Right ventricle myocardium inferior (tissue), 1 donor: ENCODE data around the gene DCTN1. TPM values are rescaled to one million over a fixed set of nuclear protein-coding genes. Genes with fewer than 3 reads are reported as not detected.
A peak's percentile ranks its signal among the peaks of the same experiment; 100 is the strongest.

ENCODE experiments used
- ATAC-seq: fragments of 200-7000 bp; cut with Tn5 transposase; one replicate; pipeline ENCODE4 v1.9.1; 2020; ENCODE audit warnings: mild to moderate bottlenecking, moderate library complexity
- DNase-seq: peaks from one replicate; pipeline ENCODE4 v3.0.0; 2021; ENCODE audit errors: missing footprints
- intact Hi-C: fragments of 100-400 bp; cut with DNase I; formaldehyde crosslinking; loops from one replicate; pipeline ENCODE4 v1.11.0; 2022
- total RNA-seq: library from RNA; stranded (reverse); fragmentation: NEBNext Ultra II Directional; extraction: Animal tissue kit (Norgen Biotek cat#: 25700); gene quantifications from one replicate; pipeline ENCODE4 v1.2.1, GENCODE V29; 2021
- donor health status: DM: no; HTN: yes; CAD: no; lungs with severe emphysema.

DCTN1 gene
- total RNA-seq, 1 donor from 2014 or later: 182 TPM

DNA sequence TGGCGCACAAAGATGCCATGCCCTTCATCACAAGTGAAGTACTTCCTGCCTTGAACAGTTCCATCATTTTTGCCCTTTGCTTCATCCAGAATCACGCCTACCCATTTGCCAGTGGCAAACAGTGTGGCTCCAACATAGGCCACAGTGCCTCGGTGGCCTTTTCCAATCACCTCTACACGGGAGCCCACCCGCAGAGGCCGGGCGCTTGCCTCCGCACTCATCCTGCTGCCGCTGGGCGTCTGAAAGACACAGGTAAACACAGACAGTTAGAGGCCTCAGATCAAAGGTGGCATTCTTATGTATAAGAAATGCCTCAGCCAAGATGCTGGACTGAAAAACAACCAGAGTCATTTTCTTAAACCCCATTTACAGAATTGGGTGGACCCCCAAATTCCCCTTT is 2.1 kb downstream of the DCTN1 start:
- no peak for ATAC-seq
- DNase-seq: no peak
- intact Hi-C loops: no loop called here

DNA sequence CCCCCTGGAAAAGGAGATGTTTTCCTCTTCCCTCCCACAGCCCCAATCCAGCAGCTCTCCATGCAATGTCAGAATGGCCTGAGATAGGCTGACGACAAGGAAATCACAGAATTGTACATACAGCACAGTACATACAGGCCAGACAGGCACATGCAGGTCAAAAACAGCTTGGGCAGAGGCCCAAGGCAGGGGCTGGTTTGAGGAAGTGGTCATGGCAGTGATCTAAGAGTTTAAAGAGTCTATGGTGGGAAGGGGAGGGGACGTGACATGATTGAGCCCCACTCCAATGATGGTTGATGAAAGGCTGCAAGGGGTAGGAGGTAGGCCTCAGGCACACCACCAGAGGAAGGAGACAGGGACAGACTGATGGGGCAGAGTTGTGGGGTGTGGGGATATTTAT is 4.3 kb downstream of the DCTN1 start:
- DNase-seq (no peak), ATAC-seq (no peak)
- intact Hi-C loops: no loop called here

DNA sequence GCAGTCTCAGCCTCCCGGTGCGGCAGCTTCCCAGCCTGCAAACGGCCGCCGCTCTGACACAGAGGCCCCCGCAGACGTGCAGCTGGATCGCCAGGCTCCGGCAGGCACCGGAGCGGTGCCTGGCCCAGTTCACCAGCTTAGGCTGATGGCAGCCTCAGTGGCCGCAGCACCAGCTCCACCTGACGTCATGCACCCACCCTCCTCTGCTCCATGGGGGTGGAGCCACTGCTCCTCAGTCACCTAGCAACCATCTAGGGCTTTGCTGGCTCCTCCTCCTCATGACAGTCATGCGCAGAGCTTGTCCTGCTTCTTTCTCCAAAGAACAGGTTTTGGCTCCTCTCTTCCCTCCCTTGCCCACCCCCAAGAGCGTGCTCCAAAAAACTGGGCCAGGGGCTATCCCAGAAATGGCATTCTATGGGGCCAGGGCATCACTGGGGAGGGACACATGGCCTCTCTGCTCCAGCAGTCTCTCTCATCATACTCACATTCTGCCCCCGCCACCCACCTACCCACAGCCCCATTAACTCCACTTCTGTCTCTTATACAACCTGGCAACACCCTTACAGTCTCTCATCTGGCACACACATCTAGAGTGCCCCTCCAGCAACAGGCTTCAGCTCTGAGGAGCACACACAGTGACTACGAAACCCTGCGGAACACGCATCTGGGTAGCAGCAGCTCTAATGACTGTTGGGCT is 5.5 kb downstream of the DCTN1 start:
- intact Hi-C loops: no loop called here
- DNase-seq (peak; percentile 82), ATAC-seq (peak; percentile 92)

DNA sequence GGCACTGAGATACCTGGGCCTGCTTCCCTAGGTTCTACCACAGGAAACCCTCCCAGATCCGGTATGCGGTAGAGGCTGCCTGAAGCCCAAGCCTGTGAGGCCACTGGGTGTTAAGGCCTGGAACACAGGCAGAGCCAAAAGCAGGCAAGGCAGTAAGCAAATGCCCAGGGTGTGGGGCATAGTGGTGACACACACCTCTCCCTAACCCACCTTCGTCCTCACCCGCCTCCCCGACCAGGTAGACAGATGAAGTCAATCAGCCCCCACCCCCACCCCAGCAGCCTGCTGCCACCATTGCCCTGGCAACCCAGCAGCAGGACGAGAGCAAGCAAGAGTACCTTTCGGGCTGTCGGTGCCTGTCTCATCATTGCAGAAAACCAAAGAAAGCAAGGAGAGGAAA is 6.1 kb downstream of the DCTN1 start:
- DNase-seq (no peak), ATAC-seq (no peak)
- intact Hi-C loops: no loop called here

DNA sequence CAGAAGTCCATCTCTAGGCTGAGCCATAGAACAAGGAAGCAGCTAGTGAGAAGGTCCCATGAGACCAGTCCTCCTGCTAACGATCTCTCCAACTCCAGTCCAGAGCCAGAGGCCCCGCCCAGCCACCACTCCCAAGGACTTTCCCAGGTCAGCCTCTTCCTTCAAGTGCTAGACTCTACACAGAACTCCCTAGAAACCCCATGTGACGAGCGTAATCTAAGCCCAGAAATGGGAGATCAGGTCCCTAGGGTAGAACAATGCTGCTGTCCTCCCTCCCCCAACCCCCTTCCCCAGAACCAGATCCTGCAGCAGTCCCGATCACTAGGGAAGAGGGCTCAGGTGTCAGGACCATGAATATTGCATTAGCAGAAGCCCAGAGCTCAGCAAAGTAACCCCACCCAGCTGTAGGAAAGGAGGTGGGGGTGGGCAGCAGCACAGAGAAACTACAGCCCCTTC is 6.9 kb downstream of the DCTN1 start:
- intact Hi-C loops: no loop called here
- DNase-seq (peak; percentile 78), ATAC-seq (peak; percentile 63)

DNA sequence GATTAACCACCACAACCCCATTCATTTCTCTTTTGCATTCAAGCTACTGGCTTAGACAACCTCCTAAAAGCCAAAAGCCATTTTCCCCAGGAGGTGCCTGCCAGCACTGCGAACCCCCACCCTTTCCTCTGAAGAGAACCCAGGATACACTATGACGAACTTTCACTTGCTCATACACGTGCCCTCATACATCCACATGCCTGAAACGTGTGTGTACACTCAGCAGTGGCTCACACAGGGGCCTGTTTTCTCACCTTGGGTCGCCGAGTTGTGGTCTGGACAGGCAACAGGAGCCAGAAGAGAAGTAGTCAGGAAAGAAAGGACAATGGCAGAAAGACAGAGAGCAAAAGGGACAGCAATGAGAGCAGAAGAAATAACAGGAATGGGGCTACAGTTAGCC is 7.4 kb downstream of the DCTN1 start:
- ATAC-seq: no peak
- intact Hi-C loops: no loop called here

DNA sequence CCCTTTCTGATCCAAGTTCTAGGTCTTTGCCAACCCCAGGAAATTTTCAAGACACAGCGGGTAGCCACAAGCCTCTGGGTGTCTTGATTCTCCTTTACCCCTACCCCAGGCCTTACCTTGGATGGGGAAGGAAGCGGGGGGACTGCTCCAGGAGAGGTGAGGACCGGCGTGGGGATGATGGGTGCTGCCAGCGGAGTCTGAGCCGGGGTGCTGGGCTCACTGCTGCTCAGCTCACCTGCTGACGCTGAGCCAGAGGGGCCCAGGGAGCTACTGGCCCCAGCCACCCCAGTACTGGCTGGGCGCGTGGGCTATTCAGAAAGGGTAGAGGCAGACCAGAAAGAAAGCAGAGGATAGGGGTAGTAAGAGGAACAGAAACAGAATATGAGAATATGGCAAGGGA is 8.7 kb downstream of the DCTN1 start:
- intact Hi-C loops: no loop called here
- ATAC-seq (no peak), DNase-seq (peak; percentile 45)

More for the DNA sequence above, 7.4 kb downstream of the DCTN1 start:
- no peak for DNase-seq

DNA sequence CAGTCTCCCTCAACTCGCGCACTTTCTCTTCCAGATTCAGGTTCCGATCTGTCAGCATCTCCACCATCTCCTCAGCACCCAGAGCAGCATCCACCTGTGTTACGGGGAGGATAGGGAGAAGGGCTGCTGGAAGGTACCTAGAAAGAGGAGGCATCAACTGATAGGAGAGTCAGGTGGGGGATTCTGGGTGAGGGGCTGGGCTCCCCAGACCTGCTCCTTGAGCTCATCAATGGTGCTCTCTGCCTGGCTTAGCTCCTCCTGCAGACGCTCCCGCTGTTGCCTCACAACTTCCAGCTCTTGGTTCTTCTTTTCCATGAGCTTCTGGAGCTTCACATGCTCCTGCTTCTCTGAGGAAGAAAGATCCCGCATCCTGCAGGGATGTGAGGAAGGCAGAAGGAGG is 10.1 kb downstream of the DCTN1 start:
- ATAC-seq: no peak
- intact Hi-C loops: no loop called here
- DNase-seq: no peak

DNA sequence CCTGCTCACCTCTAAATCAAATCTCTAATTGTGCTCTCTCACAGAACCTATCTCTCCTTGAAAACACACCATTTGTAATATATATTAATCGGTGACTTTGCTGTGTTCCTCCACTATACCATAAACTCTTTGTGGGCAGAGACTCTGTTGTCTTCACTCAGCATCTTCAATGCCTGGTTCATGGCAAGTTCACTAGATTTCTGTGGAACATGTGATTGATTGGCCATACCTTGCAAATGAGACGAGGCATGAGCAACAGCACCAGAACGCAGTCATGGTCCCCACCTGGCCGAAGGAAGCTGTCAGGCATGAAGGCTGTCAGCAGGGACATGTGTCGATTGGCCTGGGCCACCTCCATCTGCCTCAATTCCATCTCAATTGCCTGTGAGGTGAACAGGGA is 11.6 kb downstream of the DCTN1 start:
- ATAC-seq (no peak), DNase-seq (no peak)
- intact Hi-C loops: no loop called here

DNA sequence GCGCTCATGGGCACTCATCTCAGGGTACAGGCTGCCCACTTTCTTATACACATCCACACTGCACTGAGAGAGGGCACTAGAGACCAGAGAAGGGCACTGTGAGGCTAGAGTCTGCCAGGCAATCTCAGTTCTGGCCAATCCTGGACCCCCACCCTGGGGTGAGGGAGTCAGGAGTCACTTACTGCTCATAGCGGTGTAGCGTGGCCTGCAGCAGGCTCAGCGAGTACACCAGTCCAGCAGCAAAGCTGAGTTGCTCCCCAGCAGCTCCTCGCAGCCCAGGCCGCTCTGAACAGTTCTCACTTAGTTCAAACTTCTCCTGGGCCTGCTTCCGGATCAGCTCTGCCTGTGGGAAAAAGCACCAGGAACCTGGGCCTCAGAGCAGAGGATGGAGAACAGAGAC is 12.3 kb downstream of the DCTN1 start:
- ATAC-seq (no peak), DNase-seq (peak; percentile 39)
- intact Hi-C loops: no loop called here

DNA sequence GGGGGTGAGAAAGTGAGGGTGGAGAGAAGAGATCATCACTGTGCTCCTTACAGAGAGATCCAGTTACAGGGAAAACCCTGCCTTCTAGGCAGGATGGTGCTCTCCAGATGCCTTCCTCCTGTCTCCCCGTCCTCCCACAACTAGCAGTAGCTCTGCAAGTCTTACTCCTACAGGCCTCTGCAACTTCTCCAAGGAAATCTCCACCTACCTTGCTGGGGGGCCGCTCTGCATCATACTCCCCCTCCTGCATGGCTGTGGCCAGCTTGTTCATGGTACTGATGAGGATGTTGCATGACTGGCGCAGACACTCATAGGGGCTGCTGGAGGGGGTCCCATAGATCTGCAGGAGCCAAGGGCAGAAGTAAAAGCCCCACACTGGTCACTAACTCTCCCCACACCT is 14.1 kb downstream of the DCTN1 start:
- DNase-seq (peak; percentile 55), ATAC-seq (no peak)
- intact Hi-C loops: no loop called here

DNA sequence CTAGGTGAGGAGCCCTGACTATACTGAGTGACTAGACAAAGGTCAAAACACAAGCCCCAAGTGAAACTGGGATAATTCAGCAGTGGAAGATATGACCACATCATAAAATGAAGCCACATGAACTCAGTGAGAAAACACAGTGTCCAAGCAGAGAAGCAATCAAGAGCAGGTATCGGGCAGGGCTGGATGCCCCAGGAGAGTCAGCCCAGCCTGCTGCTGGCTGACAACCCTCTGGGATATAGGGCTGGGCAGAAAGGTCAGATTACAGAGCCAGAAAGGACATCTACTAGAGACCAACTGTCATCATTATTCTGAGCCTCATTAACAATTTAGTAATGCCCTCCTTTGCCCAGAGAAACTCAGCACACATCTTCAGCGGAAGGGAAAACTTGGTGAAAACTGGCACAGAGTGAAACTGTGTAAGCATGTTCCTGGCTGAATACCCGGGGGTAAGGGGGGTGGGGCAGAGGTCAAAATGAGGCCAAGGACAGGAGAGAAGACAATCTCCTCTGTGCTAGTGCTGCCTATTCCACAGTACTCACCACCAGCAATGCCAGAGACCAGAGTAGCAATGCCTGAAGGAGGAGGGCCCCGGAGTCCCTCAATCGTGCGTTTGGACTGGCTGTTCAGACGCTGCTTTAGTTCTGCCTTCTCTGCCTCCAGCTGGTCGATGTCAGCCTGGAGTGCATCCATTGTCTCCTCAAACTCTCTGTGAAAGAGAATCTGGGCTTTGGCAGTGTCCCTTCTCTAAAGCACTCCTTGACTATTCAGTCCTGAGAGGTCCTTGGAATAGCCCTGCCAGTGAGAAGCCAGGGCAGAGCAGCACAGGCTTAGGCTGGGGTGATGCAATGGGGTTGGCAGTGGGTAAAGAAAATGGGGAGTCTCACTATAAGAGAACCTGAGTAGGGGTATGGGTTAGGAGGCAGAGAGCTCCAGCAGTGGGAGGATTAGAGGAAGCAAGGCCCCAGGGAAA is 15.3 kb downstream of the DCTN1 start:
- intact Hi-C loops: no loop called here
- DNase-seq (no peak), ATAC-seq (peak; percentile 64)

DNA sequence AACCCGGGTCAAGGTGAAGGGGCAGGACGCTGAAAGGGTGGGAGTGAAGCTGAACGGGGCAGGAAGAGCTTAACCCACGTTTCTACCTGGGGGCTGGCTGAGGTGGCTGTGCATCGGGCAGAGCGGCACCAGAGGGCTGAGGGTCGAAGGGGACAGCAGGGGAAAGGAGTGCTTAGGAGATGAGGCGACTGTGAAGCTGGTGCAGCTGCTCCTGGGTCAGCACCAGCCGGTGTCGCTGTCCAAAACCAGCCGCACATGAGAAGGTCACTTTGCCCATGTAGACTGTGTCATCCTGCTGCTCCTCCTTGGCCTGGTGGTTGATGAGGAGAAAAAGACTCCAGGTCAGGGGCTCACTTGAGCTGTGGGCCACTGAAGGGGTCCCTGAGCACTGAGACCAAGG is 18.8 kb downstream of the DCTN1 start:
- ATAC-seq (no peak), DNase-seq (no peak)
- intact Hi-C loops: no loop called here

DNA sequence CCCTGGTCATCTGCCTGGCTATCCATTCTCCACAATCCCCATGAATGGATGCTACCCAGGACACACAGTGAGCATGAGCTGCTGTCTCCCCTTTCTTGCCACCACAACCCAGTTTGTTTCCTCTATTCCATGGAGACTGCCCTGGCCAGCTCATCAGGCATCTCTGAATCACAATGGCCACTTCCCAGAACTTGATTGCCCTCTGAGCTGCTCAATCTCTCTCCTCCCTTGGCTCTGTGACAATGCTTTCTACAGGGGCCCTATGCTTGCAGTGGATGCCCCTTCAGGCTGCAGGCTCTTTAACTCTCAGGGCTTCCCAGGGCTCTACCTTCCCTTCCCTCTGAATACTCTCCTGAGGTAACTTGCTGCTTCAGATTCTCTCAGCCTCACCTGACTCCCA is 22.5 kb downstream of the DCTN1 start:
- no peak for ATAC-seq
- DNase-seq: no peak
- intact Hi-C loops: no loop called here

DNA sequence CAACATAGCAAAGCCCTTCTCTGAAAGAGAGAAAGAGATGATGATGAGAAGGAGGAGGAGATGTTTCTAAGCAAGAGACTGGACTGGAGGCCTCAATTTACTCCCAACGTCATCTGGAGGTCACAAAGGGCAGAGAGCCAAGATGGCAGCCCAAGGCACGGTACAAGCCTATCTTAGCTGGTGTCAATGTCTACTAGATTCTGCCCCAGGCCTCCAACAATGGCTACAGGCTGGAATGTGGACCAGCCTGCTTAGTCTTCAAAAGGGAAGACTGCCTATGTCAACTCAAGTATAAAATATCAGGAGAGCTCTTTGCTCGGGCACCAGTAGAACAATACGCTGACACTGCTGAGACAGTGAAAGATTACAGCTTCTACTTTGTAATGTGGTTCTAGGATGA is 30.2 kb downstream of the DCTN1 start:
- intact Hi-C loops: no loop called here
- no peak for DNase-seq
- ATAC-seq: no peak

DNA sequence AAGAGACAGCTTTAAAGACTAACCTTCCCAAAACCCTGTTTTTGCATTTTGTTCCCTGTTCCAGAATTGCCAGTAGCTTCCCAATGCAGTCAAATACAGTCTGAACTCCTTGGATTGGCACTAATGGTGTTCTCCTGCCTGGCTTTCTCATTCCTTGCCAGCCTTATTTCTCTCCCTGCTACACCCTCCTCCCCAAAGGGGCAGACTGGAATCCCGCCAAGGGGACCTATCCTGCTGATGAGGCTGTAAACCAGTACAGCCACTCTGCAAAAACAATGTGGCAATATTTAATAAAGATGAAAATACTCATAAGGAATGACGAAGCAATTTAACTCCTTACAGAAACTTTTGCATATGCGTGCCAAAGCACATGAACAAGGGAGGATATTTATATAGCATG is 32.4 kb downstream of the DCTN1 start:
- ATAC-seq: no peak
- no peak for DNase-seq
- intact Hi-C loops: no loop called here

DNA sequence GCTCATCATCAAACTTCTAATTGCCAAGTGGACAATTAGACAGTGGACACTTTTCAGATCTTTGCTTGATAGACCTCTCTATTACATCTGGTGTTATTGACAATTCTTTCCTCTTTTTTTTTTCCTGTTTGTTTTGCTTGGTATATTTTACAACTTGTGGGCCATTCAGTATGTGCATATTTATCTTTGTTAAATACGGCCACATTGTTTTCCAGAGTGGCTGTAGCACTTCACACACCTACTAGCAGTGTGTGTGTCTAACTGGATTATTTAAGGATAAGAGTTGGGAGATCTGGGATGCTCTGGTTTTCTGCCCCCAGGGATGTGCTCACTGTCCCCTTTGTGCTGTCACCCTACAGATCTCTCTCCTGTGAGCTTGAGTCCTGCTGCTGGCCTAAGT is 32.8 kb downstream of the DCTN1 start:
- DNase-seq (no peak), ATAC-seq (no peak)
- intact Hi-C loops: no loop called here

DNA sequence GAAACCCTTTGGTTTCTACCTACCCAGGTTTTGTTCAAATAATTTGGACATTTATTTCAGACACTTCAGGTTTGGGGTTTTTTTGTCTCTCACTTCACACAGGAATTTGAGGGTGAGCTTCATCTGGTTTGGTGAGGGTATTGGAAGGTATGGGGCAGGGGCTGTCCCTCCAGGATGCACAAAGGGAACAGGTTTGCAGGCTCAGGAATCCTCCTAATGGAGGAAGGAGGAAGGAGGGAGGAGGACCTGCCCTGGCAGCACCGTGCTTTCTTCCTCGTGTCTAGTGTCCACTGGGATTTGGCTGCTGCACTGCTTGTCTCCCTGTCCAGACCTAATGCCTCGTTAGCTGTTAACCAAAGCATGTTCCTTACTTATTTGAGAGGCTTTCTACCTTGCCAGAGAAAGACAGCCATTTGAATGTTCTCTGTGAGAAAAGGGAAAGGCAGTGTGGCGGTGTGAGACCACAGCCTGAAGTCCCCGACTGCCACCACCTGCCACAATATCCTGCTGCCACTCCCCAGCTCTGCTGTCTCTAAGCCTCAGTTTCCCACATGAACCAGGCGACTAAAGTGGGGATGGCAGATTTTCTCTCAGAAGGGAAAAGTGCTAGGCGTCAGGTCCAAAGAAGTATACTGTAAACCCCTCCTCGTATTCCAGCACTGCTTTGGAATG is 34.7 kb downstream of the DCTN1 start:
- intact Hi-C loops: no loop called here
- ATAC-seq (no peak), DNase-seq (no peak)

DNA sequence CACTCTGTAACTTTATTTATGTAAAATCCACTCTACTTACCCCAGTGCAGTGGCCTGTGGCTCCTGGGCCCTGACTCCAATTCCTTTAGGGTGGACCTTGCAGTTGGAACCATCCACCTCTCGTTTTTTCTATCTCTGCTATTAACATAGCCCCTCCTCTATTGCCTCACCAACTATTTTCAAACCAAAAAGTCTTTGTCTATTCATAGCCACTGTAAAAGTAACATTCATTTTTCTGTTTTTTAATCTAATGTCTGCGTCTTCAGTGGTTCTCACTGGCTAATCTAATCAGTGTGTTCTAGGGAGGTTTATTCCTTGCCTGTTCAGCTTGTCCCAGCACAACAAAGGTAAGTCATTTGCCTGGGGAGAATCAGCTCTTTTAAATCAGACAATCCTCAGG is 36.8 kb downstream of the DCTN1 start, which contains the start of gene SLC4A5:
Gene SLC4A5, minus strand, starts transcription at position 101 of the 400 bp plus-strand sequence. CDS start 28,393 bp downstream, outside the sequence.
- intact Hi-C loops: no loop called here
- no peak for ATAC-seq
- no peak for DNase-seq
